ENCODE results near the gene NR1D1. TPM values are rescaled to one million over a fixed set of nuclear protein-coding genes. Genes with fewer than 3 reads are reported as not detected.
A peak's percentile ranks its signal among the peaks of the same experiment; 100 is the strongest.

NR1D1 gene
- total RNA-seq, 1 experiment from 2014 or later: 2.0 TPM

GRCh38 chr17:40087049-40087794 is 13.2 kb downstream of the NR1D1 start:
- in situ Hi-C loops (cut with HindIII; ENCODE audit: low sequenced_read_pairs): no loop called here
- no peak for DNase-seq (ENCODE audit: low spot score)

GRCh38 chr17:40086150-40087044 is 14.0 kb downstream of the NR1D1 start:
- DNase-seq (ENCODE audit: low spot score): peak; percentile 56
- in situ Hi-C loops (cut with HindIII; ENCODE audit: low sequenced_read_pairs): no loop called here

- in situ Hi-C loops (cut with HindIII; ENCODE audit: low sequenced_read_pairs): no loop called here
- DNase-seq (ENCODE audit: low spot score): no peak
Observed at GRCh38 chr17:40084477-40084876, 15.9 kb downstream of the NR1D1 start.

- DNase-seq (ENCODE audit: low spot score): no peak
- in situ Hi-C loops (cut with HindIII; ENCODE audit: low sequenced_read_pairs): no loop called here
Observed at GRCh38 chr17:40079545-40079944, 20.8 kb downstream of the NR1D1 start.

- in situ Hi-C loops (cut with HindIII; ENCODE audit: low sequenced_read_pairs): no loop called here
- peak; percentile 83 for DNase-seq (ENCODE audit: low spot score)
Observed at GRCh38 chr17:40076591-40076990, 23.8 kb downstream of the NR1D1 start.

GRCh38 chr17:40075942-40076498 is 24.4 kb downstream of the NR1D1 start:
- in situ Hi-C loops (cut with HindIII; ENCODE audit: low sequenced_read_pairs): no loop called here
- DNase-seq (ENCODE audit: low spot score): peak; percentile 46

- peak; percentile 84 for DNase-seq (ENCODE audit: low spot score)
- in situ Hi-C loops (cut with HindIII; ENCODE audit: low sequenced_read_pairs): no loop called here
Observed at GRCh38 chr17:40075201-40075941, 25.0 kb downstream of the NR1D1 start.

- in situ Hi-C loops (cut with HindIII; ENCODE audit: low sequenced_read_pairs): loop anchor here (5.0 to 25.0 kb wide), 2 partner anchors 102 to 237 kb away; partner anchors contain the start of genes RAPGEFL1 and RARA
Observed at GRCh38 chr17:40074871-40075200, 25.6 kb downstream of the NR1D1 start.

GRCh38 chr17:40074175-40074512 is 26.2 kb downstream of the NR1D1 start:
- DNase-seq (ENCODE audit: low spot score): no peak
- in situ Hi-C loops (cut with HindIII; ENCODE audit: low sequenced_read_pairs): loop anchor here (5.0 to 25.0 kb wide), 2 partner anchors 103 to 238 kb away; partner anchors contain the start of genes RAPGEFL1 and RARA

More at GRCh38 chr17:40074871-40075200, 25.6 kb downstream of the NR1D1 start:
- DNase-seq (ENCODE audit: low spot score): no peak

GRCh38 chr17:40073454-40074174 is 26.8 kb downstream of the NR1D1 start:
- no peak for DNase-seq (ENCODE audit: low spot score)
- in situ Hi-C loops (cut with HindIII; ENCODE audit: low sequenced_read_pairs): loop anchor here (5.0 to 25.0 kb wide), 2 partner anchors 104 to 239 kb away; partner anchors contain the start of genes RAPGEFL1 and RARA

GRCh38 chr17:40072735-40073346 is 27.5 kb downstream of the NR1D1 start:
- peak; percentile 59 for DNase-seq (ENCODE audit: low spot score)
- in situ Hi-C loops (cut with HindIII; ENCODE audit: low sequenced_read_pairs): loop anchor here (5.0 to 25.0 kb wide), 2 partner anchors 104 to 239 kb away; partner anchors contain the start of genes RAPGEFL1 and RARA

- DNase-seq (ENCODE audit: low spot score): peak; percentile 83
- in situ Hi-C loops (cut with HindIII; ENCODE audit: low sequenced_read_pairs): loop anchor here (5.0 to 25.0 kb wide), 2 partner anchors 105 to 240 kb away; partner anchors contain the start of genes RAPGEFL1 and RARA
Observed at GRCh38 chr17:40072040-40072734, 28.2 kb downstream of the NR1D1 start.

- in situ Hi-C loops (cut with HindIII; ENCODE audit: low sequenced_read_pairs): loop anchor here (5.0 to 25.0 kb wide), 2 partner anchors 106 to 241 kb away; partner anchors contain the start of genes RAPGEFL1 and RARA
- DNase-seq (ENCODE audit: low spot score): peak; percentile 79
Observed at GRCh38 chr17:40071313-40072039, 28.9 kb downstream of the NR1D1 start.

GRCh38 chr17:40070709-40071312 is 29.6 kb downstream of the NR1D1 start:
- in situ Hi-C loops (cut with HindIII; ENCODE audit: low sequenced_read_pairs): loop anchor here (5.0 to 25.0 kb wide), 2 partner anchors 106 to 241 kb away; partner anchors contain the start of genes RAPGEFL1 and RARA
- DNase-seq (ENCODE audit: low spot score): no peak

- peak; percentile 78 for DNase-seq (ENCODE audit: low spot score)
Observed at GRCh38 chr17:40069751-40070708, 30.4 kb downstream of the NR1D1 start.

More at GRCh38 chr17:40069751-40070708, 30.4 kb downstream of the NR1D1 start:
- in situ Hi-C loops (cut with HindIII; ENCODE audit: low sequenced_read_pairs): loop anchor here (5.0 to 25.0 kb wide), 2 partner anchors 107 to 242 kb away; partner anchors contain the start of genes RAPGEFL1 and RARA
